ENCODE measurements around the gene OGFOD1.

Gene OGFOD1

DNA sequence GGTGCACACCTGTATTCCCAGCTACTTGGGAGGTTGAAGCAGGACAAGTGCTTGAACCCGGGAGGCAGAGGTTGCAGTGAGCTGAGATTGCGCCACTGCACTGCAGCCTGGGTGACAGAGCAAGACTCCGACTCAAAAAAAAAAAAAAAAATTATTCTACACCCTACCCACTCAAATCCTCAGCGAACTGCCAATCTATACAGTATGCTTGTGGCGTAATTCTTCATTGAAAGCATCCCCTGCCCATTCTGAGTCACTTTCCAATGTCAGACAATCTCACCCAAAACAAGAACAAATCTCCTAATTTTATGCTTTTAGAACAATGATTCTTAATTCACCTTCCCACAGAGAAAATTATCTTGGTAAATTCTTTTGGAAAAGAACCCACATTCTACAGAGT lies 38.0 kb upstream of the OGFOD1 start:
- TF ChIP-seq, protein P1, sequence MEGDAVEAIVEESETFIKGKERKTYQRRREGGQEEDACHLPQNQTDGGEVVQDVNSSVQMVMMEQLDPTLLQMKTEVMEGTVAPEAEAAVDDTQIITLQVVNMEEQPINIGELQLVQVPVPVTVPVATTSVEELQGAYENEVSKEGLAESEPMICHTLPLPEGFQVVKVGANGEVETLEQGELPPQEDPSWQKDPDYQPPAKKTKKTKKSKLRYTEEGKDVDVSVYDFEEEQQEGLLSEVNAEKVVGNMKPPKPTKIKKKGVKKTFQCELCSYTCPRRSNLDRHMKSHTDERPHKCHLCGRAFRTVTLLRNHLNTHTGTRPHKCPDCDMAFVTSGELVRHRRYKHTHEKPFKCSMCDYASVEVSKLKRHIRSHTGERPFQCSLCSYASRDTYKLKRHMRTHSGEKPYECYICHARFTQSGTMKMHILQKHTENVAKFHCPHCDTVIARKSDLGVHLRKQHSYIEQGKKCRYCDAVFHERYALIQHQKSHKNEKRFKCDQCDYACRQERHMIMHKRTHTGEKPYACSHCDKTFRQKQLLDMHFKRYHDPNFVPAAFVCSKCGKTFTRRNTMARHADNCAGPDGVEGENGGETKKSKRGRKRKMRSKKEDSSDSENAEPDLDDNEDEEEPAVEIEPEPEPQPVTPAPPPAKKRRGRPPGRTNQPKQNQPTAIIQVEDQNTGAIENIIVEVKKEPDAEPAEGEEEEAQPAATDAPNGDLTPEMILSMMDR (IDR thresholded peaks at IDR 0.05; ENCODE audit: low read length, missing control alignments): no peak
- no peak overlapping the region for H3K4me3 ChIP-seq (replicated peaks; ENCODE audit: low read depth, low read length)
- no peak for DNase-seq (ENCODE audit: low read depth)

DNA sequence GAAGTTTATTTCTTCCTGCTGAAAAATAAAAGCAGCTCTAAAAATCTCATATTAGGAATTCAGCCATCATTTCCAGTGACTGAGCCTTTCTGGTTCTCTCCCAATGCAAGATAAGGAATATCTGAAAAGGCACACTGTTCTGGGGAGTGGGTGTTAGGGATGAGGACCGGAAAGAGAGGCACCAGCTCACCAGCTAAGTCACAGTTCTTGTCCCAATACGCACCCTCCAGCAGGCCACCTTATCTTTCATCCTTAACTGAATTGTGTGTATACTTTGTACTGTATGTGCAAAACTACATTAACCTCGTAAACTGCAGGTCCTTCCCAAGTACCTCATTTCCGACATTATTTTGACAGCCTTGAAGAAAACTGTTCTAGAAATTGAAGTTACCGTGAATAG lies 37.0 kb upstream of the OGFOD1 start:
- TF ChIP-seq, protein P1 (IDR thresholded peaks at IDR 0.05; ENCODE audit: low read length, missing control alignments): no peak
- no peak overlapping the region for H3K4me3 ChIP-seq (replicated peaks; ENCODE audit: low read depth, low read length)
- DNase-seq (ENCODE audit: low read depth): no peak

DNA sequence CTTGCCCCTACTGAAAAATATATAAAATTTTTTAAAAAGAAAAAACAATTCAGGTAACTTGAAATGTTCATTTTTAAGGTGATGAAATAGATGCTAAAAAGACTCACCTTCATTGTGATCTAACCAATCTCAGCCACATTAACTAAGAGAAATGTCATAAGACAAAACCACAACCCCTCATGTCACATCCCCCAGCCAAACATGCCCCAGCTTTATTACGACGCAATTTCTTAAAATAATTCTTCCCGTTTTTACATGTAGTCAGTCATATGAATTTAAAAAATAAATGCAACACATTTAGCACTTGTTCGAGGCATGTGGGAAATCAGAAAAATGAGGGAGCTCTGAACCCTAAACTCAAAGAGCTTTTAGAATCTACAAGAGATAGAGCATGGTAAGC lies 35.5 kb upstream of the OGFOD1 start:
- no peak for DNase-seq (ENCODE audit: low read depth)

DNA sequence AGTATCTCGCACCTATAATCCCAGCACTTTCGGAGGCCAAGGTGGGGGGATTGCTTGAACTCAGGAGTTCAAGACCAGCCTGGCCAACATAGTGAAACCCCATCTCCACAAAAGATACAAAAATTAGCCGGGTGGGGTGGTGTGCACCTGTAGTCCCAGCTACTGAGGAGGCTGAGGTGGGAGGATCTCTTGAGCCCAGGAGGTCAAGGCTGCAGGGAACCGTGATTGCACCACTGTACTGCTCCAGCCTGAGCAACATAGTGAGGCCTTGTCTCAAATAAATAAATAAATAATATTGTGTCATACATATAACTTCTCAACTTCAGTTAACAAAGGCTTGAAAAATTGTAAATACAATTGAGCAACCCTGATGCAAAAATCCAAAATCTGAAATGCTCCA lies 34.2 kb upstream of the OGFOD1 start:
- TF ChIP-seq, protein P1 (IDR thresholded peaks at IDR 0.05; ENCODE audit: low read length, missing control alignments): no peak
- H3K4me3 ChIP-seq (replicated peaks; ENCODE audit: low read depth, low read length): no peak overlapping the region
- DNase-seq (ENCODE audit: low read depth): no peak

More for the DNA sequence above, 35.5 kb upstream of the OGFOD1 start:
- TF ChIP-seq, protein P1 (IDR thresholded peaks at IDR 0.05; ENCODE audit: low read length, missing control alignments): no peak
- no peak overlapping the region for H3K4me3 ChIP-seq (replicated peaks; ENCODE audit: low read depth, low read length)

DNA sequence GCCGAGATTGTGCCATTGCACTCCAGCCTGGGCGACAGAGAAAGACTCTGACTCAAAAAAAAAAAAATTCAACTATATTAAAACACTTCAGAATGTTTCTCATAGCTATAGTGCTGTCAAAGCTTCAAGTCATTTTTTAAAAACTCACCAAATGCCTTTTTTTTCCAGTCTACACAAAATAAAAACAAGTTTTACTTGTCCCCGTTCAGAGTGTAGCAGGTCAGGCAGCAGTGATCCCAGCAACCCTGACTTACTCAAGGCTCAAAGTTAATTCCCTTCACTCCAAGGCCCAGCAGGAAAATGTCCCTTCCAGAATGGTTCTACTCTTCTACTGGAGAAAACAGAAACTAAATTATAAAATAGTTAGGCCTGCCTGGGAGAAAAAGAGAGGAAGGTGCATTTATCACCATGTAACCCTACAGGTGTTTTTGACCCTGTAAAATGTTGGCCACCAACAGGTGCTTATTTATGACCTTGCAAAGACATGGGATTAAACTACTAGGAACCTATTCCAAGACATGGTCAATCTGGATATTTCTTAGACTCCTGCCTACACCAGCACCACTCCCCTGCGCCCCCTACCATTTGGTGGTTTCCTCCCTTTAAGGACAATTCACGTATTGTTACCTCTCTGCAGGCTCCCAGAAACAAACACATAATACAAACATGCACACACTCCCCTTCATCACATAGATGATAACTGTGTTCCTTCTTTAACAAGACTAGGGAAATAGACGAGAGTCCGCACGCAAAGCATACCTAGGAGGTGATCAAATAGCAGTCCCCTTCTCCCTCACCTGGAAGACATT lies 31.4 kb upstream of the OGFOD1 start:
- no peak for DNase-seq (ENCODE audit: low read depth)
- no peak overlapping the region for H3K4me3 ChIP-seq (replicated peaks; ENCODE audit: low read depth, low read length)
- TF ChIP-seq, protein P1 (IDR thresholded peaks at IDR 0.05; ENCODE audit: low read length, missing control alignments): no peak

DNA sequence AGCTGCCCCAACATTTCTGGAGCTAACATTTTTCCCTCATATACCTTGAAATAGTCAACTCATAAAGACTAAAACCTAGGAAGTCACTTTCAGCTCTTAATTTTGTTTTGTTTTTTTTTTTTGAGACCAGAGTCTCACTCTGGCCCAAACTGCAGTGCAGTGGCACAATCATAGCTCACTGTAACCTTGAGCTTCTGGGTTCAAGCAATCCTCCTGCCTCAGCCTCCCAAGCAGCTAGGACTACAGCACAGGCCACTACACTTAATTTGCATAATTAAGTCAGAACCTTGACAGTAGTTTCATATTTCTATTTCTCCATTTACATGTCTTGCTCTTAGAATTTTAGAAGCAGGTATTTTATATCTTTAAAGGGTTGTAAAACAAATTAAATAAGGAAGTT lies 30.7 kb upstream of the OGFOD1 start:
- H3K4me3 ChIP-seq (replicated peaks; ENCODE audit: low read depth, low read length): no peak overlapping the region
- TF ChIP-seq, protein P1 (IDR thresholded peaks at IDR 0.05; ENCODE audit: low read length, missing control alignments): no peak
- no peak for DNase-seq (ENCODE audit: low read depth)

DNA sequence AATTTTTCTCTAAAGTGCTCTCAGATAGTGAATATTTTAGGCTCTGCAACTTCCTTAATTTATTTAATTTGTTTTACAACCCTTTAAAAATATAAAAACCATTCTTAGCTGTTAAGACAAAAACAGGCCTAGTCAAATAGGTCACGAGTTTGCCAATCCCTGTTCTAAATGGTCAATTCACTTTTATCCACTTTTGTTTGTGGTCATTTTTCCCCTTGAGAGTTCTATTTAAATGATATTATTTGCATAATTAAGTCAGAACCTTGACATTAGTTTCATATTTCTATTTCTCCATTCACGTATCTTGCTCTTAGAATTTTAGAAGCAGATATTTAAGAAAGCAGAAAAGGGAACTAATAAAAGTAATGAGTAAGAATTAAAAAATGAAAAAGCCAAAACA lies 30.0 kb upstream of the OGFOD1 start:
- no peak for DNase-seq (ENCODE audit: low read depth)
- TF ChIP-seq, protein P1 (IDR thresholded peaks at IDR 0.05; ENCODE audit: low read length, missing control alignments): no peak
- H3K4me3 ChIP-seq (replicated peaks; ENCODE audit: low read depth, low read length): no peak overlapping the region

Measured in fibroblast of pulmonary artery (primary cell).